ENCODE measurements around the gene CDK11A.
"Not testable (repeated sequence)": the region's sequence is repeated elsewhere in the genome, so short reads cannot be mapped to it uniquely, and the experiment has no call there.

The CDK11A gene

DNA sequence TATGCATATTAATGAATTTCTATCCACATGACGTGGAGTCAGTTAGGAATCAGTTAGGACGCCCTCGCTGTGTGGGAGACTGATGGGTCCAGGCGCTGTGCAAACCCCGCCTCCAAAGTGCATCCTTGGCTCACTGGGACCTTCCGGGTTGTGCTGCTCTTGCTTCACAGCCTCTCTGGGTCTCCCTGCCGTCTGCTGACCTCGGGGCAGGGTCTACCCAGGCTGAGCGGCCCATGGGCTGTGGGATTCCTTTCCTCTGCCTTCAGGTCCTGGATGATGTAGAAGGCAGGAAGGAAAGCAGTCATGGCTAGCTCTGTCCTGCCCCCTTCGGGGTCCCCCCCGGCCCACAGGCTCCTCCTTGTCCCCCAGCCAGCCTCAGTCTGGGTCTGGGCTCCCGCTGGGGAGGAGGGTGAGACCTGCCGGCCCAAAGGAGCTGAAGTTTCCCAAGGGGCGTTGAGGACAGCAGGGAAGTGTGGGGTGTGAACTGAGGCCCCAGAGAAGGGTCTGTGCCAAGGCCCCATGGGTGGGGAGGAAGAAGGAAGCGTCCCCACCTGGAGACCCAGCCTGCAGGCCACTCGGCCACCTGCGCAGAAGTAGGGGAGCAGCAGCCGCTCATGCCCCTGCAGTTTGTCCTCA is 24.6 kb upstream of the CDK11A start:
- H3K4me3 Mint-ChIP-seq = peak overlapping the region; percentile 29
- no peak for ATAC-seq (replicated peaks; ENCODE audit: extremely low read depth, poor library complexity, severe bottlenecking)

DNA sequence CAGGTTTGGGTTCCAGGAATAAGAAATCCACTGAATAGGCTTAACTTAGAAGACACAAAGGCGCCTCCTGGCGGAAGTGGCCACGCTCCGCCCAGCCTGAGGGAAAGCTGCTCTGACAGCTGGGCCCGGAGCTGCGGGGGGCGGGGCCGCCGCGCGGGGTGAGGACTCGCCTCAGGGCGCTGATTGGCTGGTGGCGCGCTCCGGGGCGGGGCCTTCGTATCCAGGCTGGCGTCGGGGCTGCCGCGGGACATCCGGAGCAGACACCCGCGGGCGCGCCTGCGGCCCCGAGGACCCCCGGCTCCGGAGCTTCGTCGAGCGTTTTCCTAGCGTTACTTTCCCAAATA is 22.4 kb upstream of the CDK11A start:
- peak overlapping the region; percentile 65 for H3K4me3 Mint-ChIP-seq
- peaks cover 15% of the 10 kb centered on the region for H3K36me3 Mint-ChIP-seq (ENCODE audit: insufficient read depth)

More for the DNA sequence above, 24.6 kb upstream of the CDK11A start:
- no peaks in the 10 kb centered on the region for H3K9me3 Mint-ChIP-seq
- peaks cover 5% of the 10 kb centered on the region for H3K4me1 Mint-ChIP-seq
- no peak overlapping the region for H3K27ac Mint-ChIP-seq (ENCODE audit: low read depth)
- DNase-seq (ENCODE audit: low spot score in 2 of 2) = no peak
- no peaks in the 10 kb centered on the region for H3K27me3 Mint-ChIP-seq
- H3K36me3 Mint-ChIP-seq (ENCODE audit: insufficient read depth) = peaks cover 5% of the 10 kb centered on the region

GRCh38 chr1:1745651-1746565 is 21.8 kb upstream of the CDK11A start:
- Mint-ChIP-seq H3K27ac (ENCODE audit: low read depth) (peak overlapping the region; percentile 87), H3K36me3 (ENCODE audit: insufficient read depth) (peaks cover 15% of the 10 kb centered on the region), H3K4me3 (peak overlapping the region; percentile 65)
- DNase-seq (ENCODE audit: low spot score in 2 of 2) = peak; percentile 68 to 94
- not testable (repeated sequence) for H3K9me3 Mint-ChIP-seq, H3K27me3 Mint-ChIP-seq, H3K4me1 Mint-ChIP-seq
- peak; percentile 74 for ATAC-seq (replicated peaks; ENCODE audit: extremely low read depth, poor library complexity, severe bottlenecking)

More for the DNA sequence above, 22.4 kb upstream of the CDK11A start:
- DNase-seq (ENCODE audit: low spot score in 2 of 2); H3K4me1 Mint-ChIP-seq; H3K27me3 Mint-ChIP-seq; H3K9me3 Mint-ChIP-seq: not testable (repeated sequence)
- peak overlapping the region; percentile 92 for H3K27ac Mint-ChIP-seq (ENCODE audit: low read depth)
- ATAC-seq (replicated peaks; ENCODE audit: extremely low read depth, poor library complexity, severe bottlenecking) = peak; percentile 80

- not testable (repeated sequence) for H3K4me1 Mint-ChIP-seq; DNase-seq (ENCODE audit: low spot score in 2 of 2); H3K27ac Mint-ChIP-seq (ENCODE audit: low read depth); ATAC-seq (replicated peaks; ENCODE audit: extremely low read depth, poor library complexity, severe bottlenecking); H3K4me3 Mint-ChIP-seq; H3K9me3 Mint-ChIP-seq; H3K27me3 Mint-ChIP-seq
- H3K36me3 Mint-ChIP-seq (ENCODE audit: insufficient read depth) = peaks cover 24% of the 10 kb centered on the region
Observed at GRCh38 chr1:1742529-1742928, 18.4 kb upstream of the CDK11A start.

DNA sequence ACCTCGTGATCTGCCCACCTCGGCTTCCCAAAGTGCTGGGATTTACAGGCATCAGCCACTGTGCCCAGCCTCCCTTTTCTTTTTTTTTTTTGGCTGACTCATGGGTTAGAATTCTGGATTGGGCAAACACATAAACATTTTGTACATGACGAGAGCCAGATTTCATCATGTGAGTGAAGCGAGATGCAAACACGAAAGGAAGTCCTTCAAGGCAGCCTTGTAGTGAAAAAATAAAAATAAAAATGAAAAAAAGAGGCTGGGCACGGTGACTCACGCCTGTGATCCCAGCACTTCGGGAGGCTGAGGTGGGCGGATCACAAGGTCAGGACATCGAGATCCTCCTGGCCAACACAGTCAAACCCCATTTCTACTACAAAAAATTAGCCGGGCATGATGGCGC is 16.9 kb upstream of the CDK11A start:
- not testable (repeated sequence) for DNase-seq (ENCODE audit: low spot score in 2 of 2); H3K27ac Mint-ChIP-seq (ENCODE audit: low read depth); H3K27me3 Mint-ChIP-seq; H3K9me3 Mint-ChIP-seq; H3K4me1 Mint-ChIP-seq; H3K4me3 Mint-ChIP-seq; ATAC-seq (replicated peaks; ENCODE audit: extremely low read depth, poor library complexity, severe bottlenecking)
- peaks cover 28% of the 10 kb centered on the region for H3K36me3 Mint-ChIP-seq (ENCODE audit: insufficient read depth)

GRCh38 chr1:1738799-1739337 is 14.7 kb upstream of the CDK11A start:
- H3K4me1 Mint-ChIP-seq; H3K27ac Mint-ChIP-seq (ENCODE audit: low read depth); H3K27me3 Mint-ChIP-seq; DNase-seq (ENCODE audit: low spot score in 2 of 2); H3K4me3 Mint-ChIP-seq; H3K9me3 Mint-ChIP-seq: not testable (repeated sequence)
- ATAC-seq (replicated peaks; ENCODE audit: extremely low read depth, poor library complexity, severe bottlenecking) = peak; percentile 74
- H3K36me3 Mint-ChIP-seq (ENCODE audit: insufficient read depth) = peaks cover 31% of the 10 kb centered on the region

DNA sequence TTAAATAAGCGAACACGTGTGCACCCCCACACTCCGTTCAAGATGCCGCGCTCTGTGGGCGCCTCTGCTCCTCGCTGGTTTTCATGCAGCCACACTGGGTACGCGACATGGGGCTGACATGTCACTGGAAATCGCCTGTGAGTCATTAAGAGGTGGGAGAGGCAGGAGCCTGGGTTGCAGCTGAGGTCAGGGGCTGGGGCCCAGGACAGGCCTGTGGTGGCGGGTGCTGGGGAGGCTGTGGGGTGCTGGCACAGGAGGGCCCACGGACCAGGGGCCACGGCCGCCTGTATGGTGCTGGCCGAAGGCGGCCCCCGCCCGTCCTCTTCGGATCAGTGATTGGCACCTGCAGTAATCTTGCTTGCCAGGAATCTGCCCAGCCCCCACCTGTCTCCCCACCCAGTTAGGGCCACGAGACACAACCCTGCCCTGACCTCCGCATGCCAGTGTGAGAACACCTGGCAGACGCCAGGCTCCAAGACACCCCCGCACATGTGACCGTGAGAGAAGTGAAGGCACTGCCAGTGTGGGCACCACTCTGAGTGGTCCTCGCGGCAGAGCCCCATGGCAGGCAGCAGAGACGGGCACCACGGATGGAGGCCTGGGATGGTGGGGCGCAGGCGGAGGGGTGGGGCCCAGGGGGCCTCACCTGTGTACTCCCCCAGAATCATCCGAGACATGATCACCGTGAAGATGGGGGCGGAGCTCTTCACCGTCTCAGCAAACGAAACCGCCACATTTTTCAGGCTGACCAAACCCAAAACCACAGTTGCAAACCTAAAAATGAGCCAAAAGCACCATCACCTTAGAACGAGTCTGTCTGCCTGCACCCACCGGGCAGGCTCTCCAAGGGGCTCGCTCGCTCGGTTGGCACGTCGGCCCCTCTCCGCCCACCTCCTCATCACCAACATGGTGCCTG is 13.8 kb upstream of the CDK11A start:
- not testable (repeated sequence) for H3K9me3 Mint-ChIP-seq; H3K4me1 Mint-ChIP-seq; H3K4me3 Mint-ChIP-seq; H3K27me3 Mint-ChIP-seq; H3K27ac Mint-ChIP-seq (ENCODE audit: low read depth); DNase-seq (ENCODE audit: low spot score in 2 of 2)
- peaks cover 31% of the 10 kb centered on the region for H3K36me3 Mint-ChIP-seq (ENCODE audit: insufficient read depth)
- ATAC-seq (replicated peaks; ENCODE audit: extremely low read depth, poor library complexity, severe bottlenecking) = peak; percentile 32

GRCh38 chr1:1732381-1732780 is 8.2 kb upstream of the CDK11A start:
- ATAC-seq (replicated peaks; ENCODE audit: extremely low read depth, poor library complexity, severe bottlenecking) (no peak), DNase-seq (ENCODE audit: low spot score in 2 of 2) (no peak)
- H3K9me3 Mint-ChIP-seq = no peaks in the 10 kb centered on the region
- no peaks in the 10 kb centered on the region for H3K4me1 Mint-ChIP-seq
- peaks cover 36% of the 10 kb centered on the region for H3K36me3 Mint-ChIP-seq (ENCODE audit: insufficient read depth)
- H3K27ac Mint-ChIP-seq (ENCODE audit: low read depth) = no peak overlapping the region
- H3K4me3 Mint-ChIP-seq = no peak overlapping the region
- no peaks in the 10 kb centered on the region for H3K27me3 Mint-ChIP-seq

DNA sequence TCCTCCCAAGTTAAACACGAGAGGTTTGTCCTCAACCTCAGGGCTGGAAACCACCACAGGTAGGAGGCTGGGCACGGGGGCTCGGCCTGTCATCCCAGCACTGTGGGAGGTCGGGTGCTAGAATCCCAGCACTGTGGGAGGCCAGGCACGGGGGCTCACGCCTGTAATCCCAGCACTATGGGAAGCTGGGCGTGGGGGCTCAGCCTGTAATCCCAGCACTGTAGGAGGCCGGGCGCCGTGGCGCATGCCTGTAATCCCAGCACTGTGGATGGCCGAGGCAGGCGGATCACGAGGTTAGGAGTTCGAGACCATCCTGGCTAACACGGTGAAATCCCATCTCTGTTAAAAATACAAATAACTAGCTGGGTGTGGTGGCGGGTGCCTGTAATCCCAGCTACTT is 6.7 kb upstream of the CDK11A start:
- Mint-ChIP-seq H3K36me3 (ENCODE audit: insufficient read depth) (peaks cover 32% of the 10 kb centered on the region), H3K4me1 (no peaks in the 10 kb centered on the region), H3K4me3 (no peak overlapping the region), H3K27me3 (no peaks in the 10 kb centered on the region), H3K9me3 (no peaks in the 10 kb centered on the region), H3K27ac (ENCODE audit: low read depth) (no peak overlapping the region)
- ATAC-seq (replicated peaks; ENCODE audit: extremely low read depth, poor library complexity, severe bottlenecking) = no peak
- DNase-seq (ENCODE audit: low spot score in 2 of 2) = no peak

- H3K9me3 Mint-ChIP-seq; H3K4me3 Mint-ChIP-seq; H3K27me3 Mint-ChIP-seq; DNase-seq (ENCODE audit: low spot score in 2 of 2); H3K4me1 Mint-ChIP-seq; H3K27ac Mint-ChIP-seq (ENCODE audit: low read depth); ATAC-seq (replicated peaks; ENCODE audit: extremely low read depth, poor library complexity, severe bottlenecking): not testable (repeated sequence)
- peaks cover 32% of the 10 kb centered on the region for H3K36me3 Mint-ChIP-seq (ENCODE audit: insufficient read depth)
Observed at GRCh38 chr1:1730230-1730629, 6.1 kb upstream of the CDK11A start.

DNA sequence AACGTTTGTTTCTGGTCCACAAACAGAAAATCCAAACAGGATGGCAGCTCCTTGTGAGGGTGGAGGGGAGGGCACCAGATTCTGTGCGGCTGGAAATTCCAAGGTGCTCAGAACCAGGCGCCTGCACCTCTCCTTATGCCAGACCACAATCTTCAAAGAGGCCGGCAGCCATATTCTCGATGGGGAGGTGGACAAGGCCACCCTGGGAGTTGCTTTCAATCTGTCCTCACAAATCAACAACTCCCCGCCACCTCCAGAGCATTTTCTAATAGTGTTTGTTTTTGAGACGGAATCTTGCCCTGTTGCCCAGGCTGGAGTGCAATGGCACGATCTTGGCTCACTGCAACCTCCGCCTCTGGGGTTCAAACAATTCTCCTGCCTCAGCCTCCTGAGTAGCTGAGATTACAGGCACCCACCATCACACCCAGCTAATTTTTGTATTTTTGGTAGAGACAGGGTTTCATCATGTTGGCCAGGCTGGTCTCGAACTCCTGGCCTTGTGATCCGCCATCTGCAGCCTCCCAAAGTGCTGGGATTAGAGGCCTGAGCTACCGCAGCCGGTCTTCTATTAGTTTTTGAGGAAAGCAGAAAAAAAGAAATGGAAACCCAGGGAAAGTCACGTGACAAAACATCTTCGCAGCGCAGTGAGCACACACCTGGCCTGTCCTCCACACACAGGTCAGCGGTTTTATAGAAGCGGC is 5.1 kb upstream of the CDK11A start:
- ATAC-seq (replicated peaks; ENCODE audit: extremely low read depth, poor library complexity, severe bottlenecking); DNase-seq (ENCODE audit: low spot score in 2 of 2); H3K9me3 Mint-ChIP-seq; H3K27me3 Mint-ChIP-seq; H3K27ac Mint-ChIP-seq (ENCODE audit: low read depth); H3K4me3 Mint-ChIP-seq; H3K4me1 Mint-ChIP-seq: not testable (repeated sequence)
- peaks cover 36% of the 10 kb centered on the region for H3K36me3 Mint-ChIP-seq (ENCODE audit: insufficient read depth)

Data from central memory CD8-positive, alpha-beta T cell (primary cell).